Sigmoid colon (tissue), 7 donors: ENCODE data around the gene IGIP. TPM values are rescaled to one million over a fixed set of nuclear protein-coding genes. Genes with fewer than 3 reads are reported as not detected.

Source experiments
- DNase-seq: peaks from one replicate; pipeline ENCODE4 v3.0.0-alpha.2; 2019
- H3K27ac ChIP-seq, 4 donors: fragments of 200-600 bp; sonication (generic); one replicate each; pipeline ENCODE4 v1.5.1; 2016 to 2019; ENCODE audit warnings: mild to moderate bottlenecking in 1 of 4
- H3K27me3 ChIP-seq, 3 donors: fragments of 200-600 bp; sonication (generic); one replicate each; pipeline ENCODE4 v1.5.1; 2019; ENCODE audit warnings: mild to moderate bottlenecking in 1 of 3
- H3K36me3 ChIP-seq, 4 donors: fragments of 200-600 bp; sonication (generic); one replicate each; pipeline ENCODE4 v1.5.1; 2016 to 2019
- H3K4me1 ChIP-seq, 4 donors: fragments of 200-600 bp; sonication (generic); one replicate each; pipeline ENCODE4 v1.5.1; 2017 to 2019
- H3K4me3 ChIP-seq, 4 donors: fragments of 200-600 bp; sonication (generic); one replicate each; pipeline ENCODE4 v1.5.1; 2017 to 2019; ENCODE audit warnings: mild to moderate bottlenecking in 2 of 4, moderate library complexity in 1 of 4
- H3K9me3 ChIP-seq, 4 donors: fragments of 200-600 bp in 3 of 4; sonication (generic) in 3 of 4; one replicate each; pipeline versions ENCODE4 v1.5.1 to v1.6.1; 2013 to 2019
- EP300 ChIP-seq, 4 donors: sonication (generic); formaldehyde crosslinking; IDR thresholded peaks; one replicate each; pipeline ENCODE4 v1.6.1; 2017; ENCODE audit warnings: antibody characterized with exemption in 4 of 4
- POLR2A ChIP-seq, 2 donors: fragments of 450-650 bp; IDR thresholded peaks; one replicate each; pipeline ENCODE4 v1.6.1; 2016; ENCODE audit warnings: antibody characterized with exemption in 2 of 2, mild to moderate bottlenecking in 2 of 2, moderate library complexity in 2 of 2
- POLR2AphosphoS5 ChIP-seq, 4 donors: sonication (generic); formaldehyde crosslinking; IDR thresholded peaks; one replicate each; pipeline ENCODE4 v1.6.1; 2017; ENCODE audit warnings: antibody characterized with exemption in 4 of 4
- WGBS, 2 donors: extraction: QIAGEN DNeasy Blood & Tissue Kit; methylation state at CpG; one replicate each; pipeline ENCODE4 v1.1.7; 2013; 5-methylcytosine and 5-hydroxymethylcytosine counted together
- intact Hi-C: fragments of 100-400 bp; cut with DNase I; formaldehyde crosslinking; loops from one replicate; pipeline ENCODE4 v1.15.1; 2023
- polyA plus RNA-seq, 3 donors: library from polyadenylated mRNA; stranded (reverse); fragments of 200-250 nt; gene quantifications; one replicate each; pipeline ENCODE4 v1.2.3, GENCODE V29; 2013
- total RNA-seq, 4 donors: library from RNA; depleted of rRNA; stranded (reverse); fragments of >200 nt; gene quantifications; one replicate each; pipeline ENCODE4 v1.1.0, GENCODE V29; 2016
- TF ChIP-seq, protein P1 (sequence below), 4 experiments: fragments of 450-650 bp in 3 of 4; fragments of 200-600 bp in 1 of 4; IDR thresholded peaks; one replicate each; pipeline ENCODE4 v1.5.1; 2016 to 2019; ENCODE audit warnings: antibody characterized with exemption in 4 of 4, mild to moderate bottlenecking in 3 of 4, moderate library complexity in 2 of 4
- donor health status: healthy with polysubstance abuse.
- donor health status: Bipolar disorder and iron deficiency.
- donor health status: healthy.

Gene IGIP
- total and polyA plus RNA-seq, 7 donors = 3.5 to 35.2 (median 24.7) TPM

DNA sequence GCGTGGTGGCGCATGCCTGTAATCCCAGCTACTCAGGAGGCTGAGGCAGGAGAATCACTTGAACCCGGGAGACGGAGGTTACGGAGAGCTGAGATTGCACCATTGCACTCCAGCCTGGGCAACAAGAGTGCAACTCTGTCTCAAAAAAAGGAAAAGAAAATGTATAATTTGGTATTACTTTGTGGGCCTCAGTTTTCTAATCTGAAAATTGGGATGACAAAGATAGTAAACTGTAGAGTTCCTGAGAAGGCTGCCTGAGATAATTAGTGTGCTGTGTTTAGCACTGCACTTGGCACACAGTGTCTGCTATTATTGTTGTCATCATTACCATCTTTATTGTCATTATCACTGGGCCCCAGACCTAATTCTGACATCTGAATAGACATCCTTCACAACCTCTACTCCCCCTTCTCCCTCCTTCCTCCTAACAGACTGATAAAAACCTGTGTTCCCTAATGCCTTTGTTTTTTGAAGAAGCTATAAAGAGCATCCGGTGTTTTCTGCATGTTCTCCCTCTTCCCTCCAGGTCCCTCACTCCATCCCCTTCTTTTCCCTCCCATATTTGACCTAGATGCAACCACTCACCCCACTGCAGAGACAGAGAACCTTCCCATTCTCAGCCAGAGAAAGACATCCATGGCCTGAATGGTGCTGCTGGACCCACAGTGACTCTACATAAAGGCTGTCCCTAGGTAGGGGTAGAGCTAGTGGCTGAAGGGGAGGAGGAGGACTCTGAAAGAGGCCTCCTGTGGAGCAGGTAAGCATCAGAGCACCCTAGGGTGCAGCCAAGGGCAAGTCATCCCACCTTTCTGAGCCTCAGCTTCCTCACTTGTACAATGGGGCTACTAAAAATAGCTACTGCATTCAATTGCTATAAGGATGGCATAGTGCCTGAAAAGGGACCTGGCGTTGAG lies 33.5 kb downstream of the IGIP start:
- Histone ChIP-seq H3K4me1 (peaks cover 0 to 11% (median 7%) of the 10 kb centered on the region in 4 donors), H3K9me3 (no peaks in the 10 kb centered on the region), H3K4me3 (no peak overlapping the region), H3K27me3 (no peaks in the 10 kb centered on the region), H3K36me3 (no peaks in the 10 kb centered on the region), H3K27ac (no peak overlapping the region)
- intact Hi-C loops = loop anchor here (5.0 kb wide), 1 partner anchor 192 kb away; no protein-coding TSS in a partner anchor
- WGBS, 2 donors = 84 to 87% methylated on average over 7 of the region's 7 CpGs
- no peak for DNase-seq
- TF ChIP-seq POLR2A (IDR thresholded peaks at IDR 0.05) (no peak), POLR2AphosphoS5 (IDR thresholded peaks at IDR 0.05) (no peak), EP300 (IDR thresholded peaks at IDR 0.05) (no peak)
- TF ChIP-seq, protein P1, sequence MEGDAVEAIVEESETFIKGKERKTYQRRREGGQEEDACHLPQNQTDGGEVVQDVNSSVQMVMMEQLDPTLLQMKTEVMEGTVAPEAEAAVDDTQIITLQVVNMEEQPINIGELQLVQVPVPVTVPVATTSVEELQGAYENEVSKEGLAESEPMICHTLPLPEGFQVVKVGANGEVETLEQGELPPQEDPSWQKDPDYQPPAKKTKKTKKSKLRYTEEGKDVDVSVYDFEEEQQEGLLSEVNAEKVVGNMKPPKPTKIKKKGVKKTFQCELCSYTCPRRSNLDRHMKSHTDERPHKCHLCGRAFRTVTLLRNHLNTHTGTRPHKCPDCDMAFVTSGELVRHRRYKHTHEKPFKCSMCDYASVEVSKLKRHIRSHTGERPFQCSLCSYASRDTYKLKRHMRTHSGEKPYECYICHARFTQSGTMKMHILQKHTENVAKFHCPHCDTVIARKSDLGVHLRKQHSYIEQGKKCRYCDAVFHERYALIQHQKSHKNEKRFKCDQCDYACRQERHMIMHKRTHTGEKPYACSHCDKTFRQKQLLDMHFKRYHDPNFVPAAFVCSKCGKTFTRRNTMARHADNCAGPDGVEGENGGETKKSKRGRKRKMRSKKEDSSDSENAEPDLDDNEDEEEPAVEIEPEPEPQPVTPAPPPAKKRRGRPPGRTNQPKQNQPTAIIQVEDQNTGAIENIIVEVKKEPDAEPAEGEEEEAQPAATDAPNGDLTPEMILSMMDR (IDR thresholded peaks at IDR 0.05) = no peak

DNA sequence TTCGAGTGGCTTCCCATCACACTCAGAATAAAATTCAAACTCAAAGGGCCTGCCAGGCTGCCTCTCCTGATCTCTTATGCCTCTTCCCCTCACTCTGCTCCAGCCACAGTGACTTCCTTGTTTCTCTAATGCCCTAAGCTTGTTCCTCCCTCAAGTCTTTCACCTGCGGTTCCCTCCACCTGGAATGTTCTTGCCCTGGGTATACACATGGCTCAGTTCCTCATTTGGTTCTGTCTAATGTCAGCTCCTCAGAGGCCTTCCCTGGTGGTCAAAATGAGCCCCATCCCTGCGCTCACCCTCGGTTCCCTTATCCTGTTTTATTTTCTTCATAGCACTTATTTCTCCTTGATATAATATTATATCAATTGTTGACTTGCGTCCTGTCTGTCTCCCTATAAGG lies 36.5 kb downstream of the IGIP start:
- 87% methylated on average over 5 of the region's 5 CpGs for WGBS, 2 donors
- peaks cover 0 to 4% (median 2%) of the 10 kb centered on the region in 4 donors for H3K4me1 ChIP-seq
- H3K36me3 ChIP-seq = no peaks in the 10 kb centered on the region
- H3K27me3 ChIP-seq = no peaks in the 10 kb centered on the region
- no peaks in the 10 kb centered on the region for H3K9me3 ChIP-seq
- H3K4me3 ChIP-seq = no peak overlapping the region
- TF ChIP-seq EP300 (IDR thresholded peaks at IDR 0.05) (no peak), POLR2AphosphoS5 (IDR thresholded peaks at IDR 0.05) (no peak), POLR2A (IDR thresholded peaks at IDR 0.05) (no peak)
- TF ChIP-seq, protein P1 (IDR thresholded peaks at IDR 0.05) = no peak
- intact Hi-C loops = no loop called here
- no peak for DNase-seq
- H3K27ac ChIP-seq = no peak overlapping the region

DNA sequence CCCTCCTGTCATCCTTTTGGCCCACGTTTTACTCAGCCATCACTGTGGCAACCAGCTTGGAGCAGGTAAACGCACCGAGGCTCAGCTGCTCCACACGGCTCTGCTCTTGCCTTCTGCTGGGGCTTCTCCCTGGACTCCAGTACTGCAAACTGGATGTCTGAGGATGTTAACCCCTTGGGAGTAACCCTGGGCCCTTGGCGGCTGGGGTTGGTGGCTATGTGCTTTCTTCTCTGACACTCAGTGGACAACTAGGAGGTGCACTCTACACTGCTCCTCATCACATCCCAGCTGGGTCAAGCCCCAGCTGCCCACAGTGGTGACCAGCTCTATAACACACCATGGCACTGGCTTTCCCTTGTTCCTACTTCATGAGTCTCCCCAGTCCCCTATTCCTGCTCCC lies 37.0 kb downstream of the IGIP start:
- no peak for DNase-seq
- 81 to 86% methylated on average over 5 of the region's 5 CpGs for WGBS, 2 donors
- H3K4me1 ChIP-seq = no peaks in the 10 kb centered on the region
- intact Hi-C loops = no loop called here
- H3K27ac ChIP-seq = no peak overlapping the region
- TF ChIP-seq, protein P1 (IDR thresholded peaks at IDR 0.05) = no peak
- TF ChIP-seq EP300 (IDR thresholded peaks at IDR 0.05) (no peak), POLR2A (IDR thresholded peaks at IDR 0.05) (no peak), POLR2AphosphoS5 (IDR thresholded peaks at IDR 0.05) (no peak)
- H3K9me3 ChIP-seq = no peaks in the 10 kb centered on the region
- H3K4me3 ChIP-seq = no peak overlapping the region
- no peaks in the 10 kb centered on the region for H3K36me3 ChIP-seq
- no peaks in the 10 kb centered on the region for H3K27me3 ChIP-seq

DNA sequence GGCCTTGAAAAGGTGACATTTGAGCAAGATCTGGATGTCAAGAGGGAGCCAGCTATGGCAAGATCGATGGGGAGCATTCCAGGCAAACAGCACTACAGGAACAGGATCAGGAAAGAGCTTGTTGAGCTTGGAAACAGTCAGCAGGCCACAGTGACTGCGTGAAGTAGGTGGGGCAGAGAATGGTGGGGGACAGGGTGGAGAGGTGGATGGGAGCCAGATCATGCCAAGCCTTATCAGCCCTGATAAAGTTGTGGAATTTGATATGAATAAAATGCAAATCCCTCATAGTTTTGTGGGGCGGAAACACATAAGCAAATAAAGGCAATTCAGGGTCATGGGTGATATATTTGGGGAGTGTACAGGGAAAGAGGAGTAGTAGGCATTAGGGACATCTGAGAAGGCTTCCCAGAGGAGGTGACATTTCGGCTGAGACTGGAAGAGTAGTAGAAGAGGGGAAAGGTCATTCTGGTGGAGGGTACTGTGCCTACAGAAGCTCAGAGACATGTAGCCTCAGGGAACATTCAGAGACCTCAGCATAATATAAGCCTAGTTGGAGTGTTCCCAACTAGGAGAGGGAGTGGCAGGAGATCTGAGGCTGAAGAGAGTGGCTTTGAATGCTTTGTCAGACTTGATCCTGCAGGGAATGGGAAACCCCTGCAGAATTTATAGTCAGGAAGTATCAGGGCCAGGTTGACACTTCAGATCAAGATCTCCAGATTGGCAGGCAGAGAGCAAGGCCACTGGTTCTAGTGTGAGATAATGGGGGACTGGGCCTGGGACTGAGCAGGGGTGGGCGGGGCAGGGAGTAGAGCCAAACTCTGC lies 39.6 kb downstream of the IGIP start:
- Histone ChIP-seq H3K27me3 (no peaks in the 10 kb centered on the region), H3K4me3 (no peak overlapping the region), H3K27ac (peak overlapping the region in 1 of 4 donors; percentile 17), H3K36me3 (peaks cover 0 to 8% (median 0%) of the 10 kb centered on the region in 4 donors), H3K4me1 (no peaks in the 10 kb centered on the region), H3K9me3 (no peaks in the 10 kb centered on the region)
- intact Hi-C loops = no loop called here
- no peak for TF ChIP-seq EP300 (IDR thresholded peaks at IDR 0.05)
- TF ChIP-seq POLR2AphosphoS5 (IDR thresholded peaks at IDR 0.05) = no peak
- TF ChIP-seq, protein P1 (IDR thresholded peaks at IDR 0.05) = no peak
- TF ChIP-seq POLR2A (IDR thresholded peaks at IDR 0.05) = no peak
- DNase-seq = no peak
- WGBS, 2 donors = 22 to 68% methylated on average over 5 of the region's 5 CpGs
